NOMO-1 treated with DMSO at 0.1 percent for 48 hours (cell line): Measurements from ENCODE around the gene C11orf65.
"Not testable (repeated sequence)": the region's sequence is repeated elsewhere in the genome, so short reads cannot be mapped to it uniquely, and the experiment has no call there.

Experiments used
- DNase-seq: peaks from one replicate; lab custom pipeline; 2025; ENCODE audit not compliant: unreplicated experiment; lab: John Stamatoyannopoulos, UW

The C11orf65 gene

DNA sequence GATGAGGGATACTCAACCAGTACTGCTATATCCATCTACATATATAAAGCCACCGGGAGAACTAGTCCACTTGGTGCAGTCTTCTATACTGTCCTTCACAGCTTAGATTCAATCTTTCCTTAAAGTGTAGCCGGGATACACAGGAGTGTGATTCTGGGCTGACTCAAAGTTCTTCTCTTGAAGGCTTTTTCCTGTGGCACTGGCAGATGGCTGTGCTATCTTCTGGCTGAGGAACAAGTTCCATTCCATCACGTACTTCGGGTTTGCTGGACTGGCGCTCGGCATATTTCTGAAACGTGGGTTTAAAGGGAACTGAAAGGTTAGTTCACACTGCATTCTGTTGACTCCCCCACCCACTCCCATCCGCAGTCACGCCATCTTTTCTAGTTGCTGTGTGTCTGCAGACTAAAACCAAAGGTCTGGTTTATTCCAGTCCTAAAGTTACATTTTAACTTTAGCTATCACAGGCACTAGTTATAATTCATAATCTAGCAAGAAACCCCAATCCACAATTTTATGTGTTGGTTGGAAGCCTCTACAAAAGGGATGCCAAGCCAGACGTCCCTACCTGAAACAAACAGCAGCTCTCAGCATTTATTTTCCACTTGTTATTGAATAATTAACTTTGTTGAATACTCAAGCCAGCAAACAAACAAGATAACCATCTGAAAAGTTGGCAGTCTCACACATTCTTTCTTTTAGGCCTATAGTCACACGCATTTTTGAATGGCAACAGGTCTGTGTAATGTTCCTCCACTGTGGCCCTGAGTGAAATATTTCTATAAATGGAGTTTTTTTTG is 7.5 kb upstream of the C11orf65 start:
- no peak for DNase-seq

- DNase-seq, result no peak
These were observed 5.4 kb upstream of the C11orf65 start for GRCh38 chr11:108472681-108473080.

- DNase-seq, result peak; percentile 55
These were observed 1.1 kb upstream of the C11orf65 start for GRCh38 chr11:108468478-108468864.

GRCh38 chr11:108466405-108466804 is 924 bp downstream of the C11orf65 start:
- DNase-seq, result no peak

DNA sequence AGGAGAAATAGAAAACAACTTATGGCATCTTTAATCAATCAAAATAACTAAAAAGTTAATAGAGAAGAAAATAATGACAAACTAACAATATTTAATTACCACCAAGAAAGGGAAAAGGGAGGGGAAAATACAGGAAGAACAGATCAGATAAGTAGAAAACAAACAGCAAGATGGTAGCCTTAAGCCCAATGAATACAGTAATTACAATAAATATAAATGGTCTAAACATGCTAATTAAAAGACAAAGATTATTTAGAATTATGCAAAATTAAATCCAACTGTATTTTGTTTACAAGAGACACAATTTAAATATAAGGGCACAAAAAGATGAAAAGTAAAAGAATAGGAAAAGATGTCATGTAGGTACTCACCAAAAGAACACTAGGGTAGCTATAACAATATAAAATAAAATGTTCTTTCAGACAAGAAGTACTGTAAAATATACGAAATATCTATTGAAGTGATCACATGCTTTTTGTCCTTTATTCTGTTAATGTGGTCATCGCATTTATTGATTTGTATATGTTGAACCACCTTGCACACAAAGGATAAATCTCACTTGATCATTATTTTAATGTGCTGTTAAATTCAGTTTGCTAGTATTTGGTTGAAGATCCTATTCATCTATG is 14.0 kb downstream of the C11orf65 start:
- no peak for DNase-seq

- not testable (repeated sequence) for DNase-seq
These were observed 25.9 kb downstream of the C11orf65 start for GRCh38 chr11:108441445-108441844.

DNA sequence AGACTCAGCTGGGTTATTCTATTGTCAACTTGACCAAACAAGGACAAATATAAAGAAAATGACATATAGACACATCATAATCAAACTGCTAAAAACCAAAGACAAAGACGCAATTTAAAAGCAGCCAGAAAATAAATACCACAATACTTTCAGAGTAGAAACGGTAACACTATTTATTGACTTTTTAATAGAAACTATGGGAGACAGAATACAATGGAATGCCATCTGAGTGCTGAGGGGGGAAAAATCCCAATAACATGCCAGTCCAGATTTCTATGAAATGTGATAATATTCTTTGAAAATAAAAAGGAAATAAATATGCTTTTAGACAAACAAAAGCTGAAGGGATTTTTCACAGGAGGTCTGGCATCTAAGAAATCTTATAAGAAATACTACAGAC is 30.7 kb downstream of the C11orf65 start:
- DNase-seq, result no peak

DNA sequence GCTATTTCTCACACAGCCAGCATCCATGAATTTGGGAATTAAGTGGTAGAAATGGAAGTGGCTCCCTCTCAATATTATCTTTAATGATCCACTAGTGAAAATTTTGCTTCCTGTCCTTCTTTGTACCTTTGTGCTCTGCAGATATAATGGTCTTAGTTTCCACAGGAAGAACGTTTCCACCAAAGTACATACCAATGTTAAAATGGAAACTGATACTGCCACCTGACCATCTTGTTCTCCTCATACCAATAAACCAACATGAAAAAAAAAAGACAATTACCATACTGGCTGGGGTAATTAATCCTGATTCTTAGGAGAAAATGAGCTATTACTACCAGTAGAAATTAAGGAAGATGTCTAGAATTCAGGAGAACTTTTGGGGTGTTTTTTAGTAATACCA is 32.3 kb downstream of the C11orf65 start:
- no peak for DNase-seq

DNA sequence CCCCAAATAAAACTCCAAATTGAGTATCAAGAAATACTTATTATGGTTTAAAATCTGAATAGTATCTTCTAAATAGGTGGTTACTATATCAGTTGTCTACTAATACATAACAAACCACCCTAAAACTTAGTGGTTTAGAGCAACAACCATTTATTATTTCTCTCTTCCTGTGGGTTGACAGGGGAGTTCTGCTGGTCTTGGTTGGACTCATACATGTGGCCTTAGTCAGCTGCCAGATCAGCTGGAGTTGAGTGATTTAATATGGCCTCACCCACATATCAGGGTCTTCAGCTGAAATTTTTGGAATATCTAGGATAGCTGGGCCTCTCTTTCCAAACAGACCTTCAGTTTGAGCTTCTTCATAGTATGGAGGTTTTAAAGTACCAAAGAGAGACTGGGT is 34.5 kb downstream of the C11orf65 start:
- DNase-seq, result no peak

GRCh38 chr11:108431997-108432396 is 35.3 kb downstream of the C11orf65 start:
- DNase-seq, result no peak

- DNase-seq, result no peak
These were observed 36.0 kb downstream of the C11orf65 start for GRCh38 chr11:108431370-108431769.

- not testable (repeated sequence) for DNase-seq
These were observed 49.8 kb downstream of the C11orf65 start for GRCh38 chr11:108417551-108417950.

DNA sequence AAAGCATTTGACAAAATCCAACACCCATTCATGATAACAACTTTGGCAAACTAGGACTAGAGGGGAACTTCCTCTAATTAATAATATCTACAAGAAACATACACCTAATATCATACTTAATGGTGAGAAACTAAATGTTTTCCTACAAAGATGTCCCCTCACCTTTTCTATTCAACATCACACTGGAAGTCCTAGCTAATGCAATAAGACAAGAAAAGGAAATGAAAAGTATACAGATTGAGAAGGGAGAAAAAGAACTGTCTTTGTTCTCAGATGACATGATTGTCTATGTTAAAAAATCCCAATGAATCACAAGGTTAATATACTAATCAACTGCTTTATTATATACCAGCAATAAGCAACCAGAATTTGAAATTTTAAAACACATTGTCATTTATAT is 52.4 kb downstream of the C11orf65 start:
- DNase-seq, result no peak

- DNase-seq, result no peak
These were observed 61.6 kb downstream of the C11orf65 start for GRCh38 chr11:108405706-108406105.

GRCh38 chr11:108403052-108403451 is 64.3 kb downstream of the C11orf65 start:
- no peak for DNase-seq

- DNase-seq, result no peak
These were observed 65.1 kb downstream of the C11orf65 start for GRCh38 chr11:108402241-108402640.

DNA sequence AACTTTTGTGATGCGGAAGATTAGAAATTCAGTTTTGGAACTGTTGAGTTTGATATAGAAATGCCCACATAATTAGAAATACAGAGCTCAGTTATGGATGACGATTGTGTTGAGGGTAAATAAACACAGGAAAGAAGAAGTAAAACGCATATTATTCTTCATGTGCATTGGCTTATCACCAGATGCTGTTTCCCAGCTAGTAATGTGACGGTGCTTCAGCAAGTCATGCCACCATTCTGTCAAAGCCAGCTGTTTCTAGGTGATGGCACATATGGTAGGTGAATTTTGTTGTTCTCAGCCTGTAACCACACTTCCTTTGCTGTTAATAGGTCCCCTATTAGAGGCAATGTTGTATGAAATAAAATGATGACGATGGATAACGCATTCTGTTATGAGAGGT is 68.9 kb downstream of the C11orf65 start:
- no peak for DNase-seq

DNA sequence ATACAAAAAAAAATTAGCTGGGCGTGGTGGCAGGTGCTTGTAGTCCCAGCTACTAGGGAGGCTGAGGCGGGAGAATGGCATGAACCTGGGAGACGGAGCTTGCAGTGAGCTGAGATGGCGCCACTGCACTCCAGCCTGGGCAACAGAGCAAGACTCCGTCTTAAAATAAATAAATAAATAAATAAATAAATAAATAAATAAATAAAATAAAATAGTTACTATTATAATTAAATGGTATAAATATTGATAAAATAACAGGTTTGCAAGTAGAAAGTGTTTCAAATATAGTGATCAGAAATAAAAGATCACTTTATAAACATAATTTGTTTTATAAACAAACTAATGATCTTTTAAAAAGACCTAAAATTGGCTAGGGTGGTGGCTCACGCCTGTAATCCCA is 70.7 kb downstream of the C11orf65 start:
- not testable (repeated sequence) for DNase-seq

DNA sequence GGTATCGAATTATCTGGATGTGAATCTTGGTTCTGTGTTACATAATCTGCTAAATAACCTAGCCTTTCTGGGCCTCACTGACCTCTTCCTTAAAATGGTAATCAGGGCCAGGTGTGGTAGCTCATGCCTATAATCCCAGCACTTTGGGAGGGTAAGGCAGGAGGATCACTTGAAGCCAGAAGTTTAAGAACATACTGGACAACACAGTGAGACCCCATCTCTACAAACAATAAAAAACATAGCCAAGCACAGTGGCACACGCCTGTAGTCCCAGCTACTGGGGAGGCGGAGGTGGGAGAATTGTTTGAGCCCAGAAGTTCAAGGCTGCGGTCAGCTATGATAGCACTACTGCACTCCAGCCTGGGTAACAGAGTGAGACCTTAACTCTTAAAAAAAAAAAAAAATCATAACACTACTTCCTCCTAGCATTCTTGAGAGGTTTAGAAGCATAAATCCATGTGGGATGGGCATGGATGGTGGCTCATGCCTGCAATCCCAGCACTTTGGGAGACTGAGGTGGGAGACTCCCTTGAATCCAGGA is 72.5 kb downstream of the C11orf65 start:
- DNase-seq, result no peak

DNA sequence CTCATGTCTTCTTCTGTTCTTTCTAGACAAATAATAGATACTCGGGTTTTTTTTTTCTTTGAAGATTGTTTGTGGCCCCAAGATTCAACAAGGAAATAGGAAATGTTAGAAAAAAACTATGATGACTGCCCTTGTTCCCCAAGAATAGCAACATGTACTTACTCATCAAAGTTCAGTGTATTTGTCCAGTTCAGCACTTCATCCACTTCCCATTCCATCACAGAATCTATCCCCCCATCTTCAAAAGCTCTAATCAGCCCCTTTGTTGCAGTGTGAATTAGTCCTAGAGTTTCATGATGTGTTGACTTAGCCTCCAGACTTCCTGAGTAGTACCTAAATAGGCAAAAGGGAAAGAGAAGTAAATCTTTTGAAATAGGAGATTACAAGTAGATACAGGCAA is 74.3 kb downstream of the C11orf65 start:
- no peak for DNase-seq

DNA sequence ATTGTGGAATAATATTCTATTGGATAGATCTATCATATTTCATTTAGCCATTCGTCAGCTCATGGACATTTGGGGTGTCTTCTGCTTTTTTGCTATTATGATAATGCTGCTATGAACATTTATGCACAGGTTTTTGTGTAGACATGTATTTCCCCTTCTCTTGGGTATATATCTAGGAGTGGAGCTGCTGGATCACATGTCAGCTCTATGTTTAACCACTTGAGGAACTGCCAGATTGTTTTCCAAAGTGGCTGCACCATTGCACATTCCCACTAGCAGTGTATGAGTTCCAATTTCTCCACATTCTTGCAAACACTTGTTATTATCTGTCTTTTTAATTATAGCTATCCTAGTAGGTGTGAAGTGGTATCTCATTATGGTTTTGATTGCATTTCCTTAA is 75.0 kb downstream of the C11orf65 start:
- no peak for DNase-seq

GRCh38 chr11:108388576-108388975 is 78.8 kb downstream of the C11orf65 start:
- no peak for DNase-seq
